K562 (cell line): ENCODE measurements around the gene TRERF1. TPM values are rescaled to one million over a fixed set of nuclear protein-coding genes. Genes with fewer than 3 reads are reported as not detected.

Experiments
- CBX5 ChIP-seq: IDR thresholded peaks from 2 replicates; pipeline ENCODE4 v1.6.1; 2014; ENCODE audit warnings: low read depth, borderline replicate concordance
- CEBPB ChIP-seq: fragments of 450-650 bp; IDR thresholded peaks from 2 replicates; pipeline ENCODE4 v1.6.1; 2016; ENCODE audit warnings: missing genetic modification characterization, missing compliant biosample characterization
- CHD4 ChIP-seq: fragments of 200-600 bp; sonication (generic); IDR thresholded peaks from 3 replicates; pipeline ENCODE4 v1.6.1; 2012; ENCODE audit warnings: low read depth, mild to moderate bottlenecking, mixed read lengths, low read length, inconsistent platforms; ENCODE audit not compliant: insufficient read depth, insufficient replicate concordance, poor library complexity, severe bottlenecking
- FIP1L1 ChIP-seq: fragments of 200-400 bp; formaldehyde crosslinking; IDR thresholded peaks from 2 replicates; pipeline ENCODE4 v1.6.1; 2018; ENCODE audit warnings: mild to moderate bottlenecking, low read depth, low read length; ENCODE audit not compliant: poor library complexity, severe bottlenecking
- GTF2A2 ChIP-seq: IDR thresholded peaks from 2 replicates; pipeline ENCODE4 v1.6.1; 2016; ENCODE audit warnings: mild to moderate bottlenecking, missing genetic modification characterization, missing compliant biosample characterization
- GTF2B ChIP-seq: IDR thresholded peaks from 2 replicates; pipeline ENCODE4 v1.6.1; 2011; ENCODE audit not compliant: insufficient read length; ENCODE audit errors: extremely low read depth
- IFI16 ChIP-seq: fragments of 250-450 bp; sonication (Bioruptor Pico); IDR thresholded peaks from 2 replicates; pipeline ENCODE4 v2.1.2; 2022; ENCODE audit warnings: mild to moderate bottlenecking, inconsistent platforms
- ILF3 ChIP-seq: fragments of 450-650 bp; IDR thresholded peaks from 2 replicates; pipeline ENCODE4 v1.6.1; 2018; ENCODE audit warnings: antibody characterized with exemption, mild to moderate bottlenecking, moderate library complexity, borderline replicate concordance
- MAFF ChIP-seq: IDR thresholded peaks from 2 replicates; pipeline ENCODE4 v1.6.1; 2012; ENCODE audit warnings: low read length, improper control_type of control experiment
- MCM7 ChIP-seq, 2 experiments: fragments of 450-650 bp; IDR thresholded peaks; 2 replicates each; pipeline ENCODE4 v1.6.1; 2016 to 2018
- MTA3 ChIP-seq: fragments of 450-650 bp; formaldehyde crosslinking; IDR thresholded peaks from 2 replicates; pipeline ENCODE4 v1.6.1; 2017; ENCODE audit warnings: mild to moderate bottlenecking, borderline replicate concordance
- NCOA2 ChIP-seq, 2 experiments: fragments of 450-650 bp; IDR thresholded peaks; 2 replicates each; pipeline ENCODE4 v1.6.1; 2018; ENCODE audit warnings: mild to moderate bottlenecking in 2 of 2, moderate library complexity in 1 of 2; ENCODE audit not compliant: partially characterized antibody in 2 of 2
- PATZ1 ChIP-seq: fragments of 250-450 bp; sonication (Bioruptor Pico); IDR thresholded peaks from 2 replicates; pipeline ENCODE4 v1.5.0; 2020; ENCODE audit warnings: mild to moderate bottlenecking, borderline replicate concordance
- POLR3A ChIP-seq: IDR thresholded peaks from 2 replicates; pipeline ENCODE4 v1.6.1; 2011; ENCODE audit warnings: borderline replicate concordance, mild to moderate bottlenecking, moderate library complexity; ENCODE audit not compliant: insufficient read length, insufficient read depth; ENCODE audit errors: extremely low read depth
- SAFB2 ChIP-seq: fragments of 200-400 bp; formaldehyde crosslinking; IDR thresholded peaks from 2 replicates; pipeline ENCODE4 v1.6.1; 2018; ENCODE audit warnings: borderline replicate concordance, low read length, low read depth, moderate library complexity; ENCODE audit not compliant: severe bottlenecking
- SREBF2 ChIP-seq: sonication (generic); formaldehyde crosslinking; IDR thresholded peaks from 2 replicates; pipeline ENCODE4 v1.4.0; 2020; ENCODE audit warnings: mild to moderate bottlenecking, missing genetic modification reagents
- ZKSCAN3 ChIP-seq: fragments of 250-450 bp; sonication (Bioruptor Pico); IDR thresholded peaks from 2 replicates; pipeline ENCODE4 v1.4.0; 2020
- ZNF175 ChIP-seq: fragments of 200-800 bp; sonication (Bioruptor generic); IDR thresholded peaks from 2 replicates; pipeline ENCODE4 v1.6.1; 2016; ENCODE audit warnings: low read depth, mild to moderate bottlenecking, missing genetic modification characterization, missing compliant biosample characterization
- ZNF354B ChIP-seq: fragments of 250-450 bp; sonication (Bioruptor Pico); IDR thresholded peaks from 2 replicates; pipeline ENCODE4 v1.4.0; 2020
- ZNF436 ChIP-seq: fragments of 250-450, 450-650 bp; sonication (Bioruptor Pico); formaldehyde crosslinking; IDR thresholded peaks from 2 replicates; pipeline ENCODE4 v1.7.0; 2020; ENCODE audit warnings: mild to moderate bottlenecking
- ZNF449 ChIP-seq: fragments of 250-450 bp; sonication (Bioruptor Pico); IDR thresholded peaks from 2 replicates; pipeline ENCODE4 v1.8.0; 2022; ENCODE audit warnings: moderate library complexity, mild to moderate bottlenecking, inconsistent platforms
- ZNF740 ChIP-seq, 3 experiments: fragments of 200-800 bp in 1 of 3; sonication (Bioruptor generic) in 1 of 3; sonication (generic) in 1 of 3; formaldehyde crosslinking in 1 of 3; IDR thresholded peaks; 2 replicates each; pipeline versions ENCODE4 v1.6.1 to v1.8.0; 2016 to 2022; ENCODE audit warnings: mild to moderate bottlenecking in 2 of 3, missing compliant biosample characterization in 2 of 3, missing genetic modification characterization in 2 of 3, missing genetic modification reagents in 1 of 3
- polyA plus RNA-seq, 8 experiments: library from polyadenylated mRNA; depleted of rRNA in 4 of 8; stranded (reverse) in 5 of 8; unstranded in 3 of 8; fragments of >200 nt; fragmentation: Nextera tagmentation in 2 of 8; fragmentation: Illumina TruSeq in 1 of 8; extraction: Ambion mirVana in 2 of 8; extraction: Trizol in 1 of 8; gene quantifications; 2 replicates each; pipeline versions ENCODE4 v1.2.1 to v1.2.3, GENCODE V29; 2011 to 2014; ENCODE audit warnings: inconsistent platforms in 1 of 8, missing spikeins in 1 of 8
- total RNA-seq, 7 experiments: library from RNA; depleted of rRNA in 6 of 7; stranded (reverse); fragments of >200 nt in 6 of 7; fragmentation: Illumina TruSeq in 2 of 7; extraction: Trizol in 2 of 7; gene quantifications; 2 replicates each; pipeline versions ENCODE4 v1.2.1 to v1.2.3, GENCODE V29; 2011 to 2021; ENCODE audit warnings: low replicate concordance in 1 of 7

Gene TRERF1
- total and polyA plus RNA-seq, 9 of the 15 experiments (the other 6 are each of a cell fraction or from before 2014, with no cell fraction given): 0.04 to 0.20 (median 0.07) TPM; not detected in 3

- no peak for TF ChIP-seq POLR3A
- TF ChIP-seq FIP1L1: no peak
- no peak for TF ChIP-seq ZNF449 (CRISPR knock-in tag)
- TF ChIP-seq SAFB2: no peak
- no peak for TF ChIP-seq GTF2A2
- peak; percentile 58; the same call in 1 of the 2 replicates for TF ChIP-seq ZNF175
- peak in 1 of 2 experiments; percentile 82 for TF ChIP-seq NCOA2 (IDR thresholded peaks at IDR 0.05; ENCODE audit: partially characterized antibody in 2 of 2)
- TF ChIP-seq MTA3: peak; percentile 96
- no peak for TF ChIP-seq ZNF740 (CRISPR knock-in tag; IDR thresholded peaks at IDR 0.05)
- TF ChIP-seq ZNF740 (tag; IDR thresholded peaks at IDR 0.05): 0 out of 4 replicates have a peak, but pooled peaks of 1 of the 2 experiments have one; percentile 67
- no peak for TF ChIP-seq ZNF354B
- no peak for TF ChIP-seq MCM7 (IDR thresholded peaks at IDR 0.05)
- TF ChIP-seq ILF3: no peak; the same call in 1 of the 2 replicates
- TF ChIP-seq CBX5: peak; percentile 92
- peak; percentile 50 for TF ChIP-seq MAFF
- no peak for TF ChIP-seq IFI16
- no peak for TF ChIP-seq SREBF2 (CRISPR knock-in tag)
- TF ChIP-seq CEBPB (tag): peak; percentile 90
- no peak for TF ChIP-seq PATZ1 (CRISPR knock-in tag)
- TF ChIP-seq CHD4: no peak
- TF ChIP-seq ZNF436 (CRISPR knock-in tag): no peak
- no peak for TF ChIP-seq GTF2B
- no peak for TF ChIP-seq ZKSCAN3
Measured at GRCh38 chr6:42199106-42199981, 252.4 kb downstream of the TRERF1 start (continued).
